H9 (cell line): ENCODE measurements around the gene B4GALT6. TPM values are rescaled to one million over a fixed set of nuclear protein-coding genes. Genes with fewer than 3 reads are reported as not detected.

Experiments
- DNase-seq: peaks from one replicate; pipeline ENCODE4 v3.0.0-alpha.2; 2017
- H2AFZ ChIP-seq: one replicate; pipeline ENCODE4 v1.6.1; 2013; ENCODE audit warnings: mild to moderate bottlenecking, low read length, control low read depth, moderate library complexity
- H2AK5ac ChIP-seq: 2 replicates; pipeline ENCODE4 v1.6.1; 2013; ENCODE audit warnings: low read length, control low read depth, mixed read lengths; ENCODE audit not compliant: insufficient read length
- H2BK120ac ChIP-seq: one replicate; pipeline ENCODE4 v1.6.1; 2013; ENCODE audit warnings: low read depth, mild to moderate bottlenecking, low read length, control low read depth, inconsistent platforms; ENCODE audit not compliant: poor library complexity, severe bottlenecking
- H2BK12ac ChIP-seq: 2 replicates; pipeline ENCODE4 v1.6.1; 2013; ENCODE audit warnings: low read length, control low read depth, mixed read lengths, low read depth; ENCODE audit not compliant: insufficient read length
- H2BK15ac ChIP-seq: 2 replicates; pipeline ENCODE4 v1.6.1; 2013; ENCODE audit warnings: low read depth, low read length, control low read depth
- H2BK20ac ChIP-seq: one replicate; pipeline ENCODE4 v1.6.1; 2013; ENCODE audit warnings: low read depth, mild to moderate bottlenecking, low read length, control low read depth, inconsistent platforms; ENCODE audit not compliant: poor library complexity, severe bottlenecking
- H2BK5ac ChIP-seq: 2 replicates; pipeline ENCODE4 v1.6.1; 2013; ENCODE audit warnings: low read length, control low read depth, mixed read lengths; ENCODE audit not compliant: insufficient read length
- H3K14ac ChIP-seq: 2 replicates; pipeline ENCODE4 v1.6.1; 2013; ENCODE audit warnings: low read length, control low read depth; ENCODE audit not compliant: insufficient read depth
- H3K18ac ChIP-seq: 2 replicates; pipeline ENCODE4 v1.6.1; 2013; ENCODE audit warnings: low read depth, mild to moderate bottlenecking, mixed read lengths, low read length, control low read depth; ENCODE audit not compliant: insufficient read length
- H3K23ac ChIP-seq: 2 replicates; pipeline ENCODE4 v1.6.1; 2013; ENCODE audit warnings: low read length, control low read depth, mixed read lengths, low read depth; ENCODE audit not compliant: insufficient read length
- H3K23me2 ChIP-seq: 2 replicates; pipeline ENCODE4 v1.6.1; 2013; ENCODE audit warnings: low read depth, mild to moderate bottlenecking, mixed read lengths, low read length, control low read depth; ENCODE audit not compliant: insufficient read length, poor library complexity, severe bottlenecking
- H3K27ac ChIP-seq: 2 replicates; pipeline ENCODE4 v1.5.1; 2013; ENCODE audit warnings: low read length, control low read depth, mixed read lengths, low read depth; ENCODE audit not compliant: insufficient read length
- H3K27me3 ChIP-seq: 2 replicates; pipeline ENCODE4 v1.6.1; 2013; ENCODE audit warnings: low read length, control low read depth, inconsistent platforms; ENCODE audit not compliant: insufficient read depth
- H3K4ac ChIP-seq: 2 replicates; pipeline ENCODE4 v1.6.1; 2013; ENCODE audit warnings: low read depth, mild to moderate bottlenecking, control low read depth, inconsistent platforms, low read length, moderate library complexity
- H3K4me1 ChIP-seq: 2 replicates; pipeline ENCODE4 v1.6.1; 2013; ENCODE audit warnings: low read length, control low read depth, inconsistent platforms; ENCODE audit not compliant: insufficient read depth
- H3K4me2 ChIP-seq: 2 replicates; pipeline ENCODE4 v1.6.1; 2013; ENCODE audit warnings: low read length, control low read depth, mixed read lengths; ENCODE audit not compliant: insufficient read length, insufficient read depth
- H3K56ac ChIP-seq: 2 replicates; pipeline ENCODE4 v1.6.1; 2013; ENCODE audit warnings: low read depth, mild to moderate bottlenecking, mixed read lengths, low read length, control low read depth; ENCODE audit not compliant: insufficient read length
- H3K79me1 ChIP-seq: 2 replicates; pipeline ENCODE4 v1.6.1; 2013; ENCODE audit warnings: low read depth, mild to moderate bottlenecking, moderate library complexity, low read length, control low read depth, inconsistent platforms; ENCODE audit not compliant: insufficient read depth, poor library complexity, severe bottlenecking
- H3K79me2 ChIP-seq: 2 replicates; pipeline ENCODE4 v1.6.1; 2013; ENCODE audit warnings: low read length, control low read depth, inconsistent platforms; ENCODE audit not compliant: insufficient read depth
- H3K9ac ChIP-seq: 2 replicates; pipeline ENCODE4 v1.6.1; 2013; ENCODE audit warnings: low read length, control low read depth, mixed read lengths; ENCODE audit not compliant: insufficient read length; ENCODE audit errors: extremely low read depth
- H3K9me3 ChIP-seq: one replicate; pipeline ENCODE4 v1.6.1; 2013; ENCODE audit warnings: low read depth, low read length, inconsistent platforms; ENCODE audit not compliant: control insufficient read depth
- H3T11ph ChIP-seq: one replicate; pipeline ENCODE4 v1.6.1; 2013; ENCODE audit warnings: mild to moderate bottlenecking, low read length, control low read depth, inconsistent platforms
- H4K20me1 ChIP-seq: one replicate; pipeline ENCODE4 v1.6.1; 2013; ENCODE audit not compliant: control insufficient read depth, insufficient read length, insufficient read depth
- H4K5ac ChIP-seq: 2 replicates; pipeline ENCODE4 v1.6.1; 2013; ENCODE audit warnings: low read depth, mild to moderate bottlenecking, mixed read lengths, low read length, control low read depth; ENCODE audit not compliant: insufficient read length
- H4K8ac ChIP-seq: replicated peaks from 2 replicates; pipeline ENCODE4 v1.6.1; 2013; ENCODE audit warnings: low read length, control low read depth, mixed read lengths, low read depth; ENCODE audit not compliant: insufficient read length
- H4K91ac ChIP-seq: 2 replicates; pipeline ENCODE4 v1.6.1; 2013; ENCODE audit warnings: low read depth, mild to moderate bottlenecking, moderate library complexity, mixed read lengths, low read length, control low read depth; ENCODE audit not compliant: insufficient read length
- H3K27ac Mint-ChIP-seq, 3 experiments: 2 replicates in 2 of 3; 3 replicates in 1 of 3; pipeline ENCODE4 v1.8.0; 2020 to 2021; ENCODE audit warnings: mixed read lengths in 3 of 3, mild to moderate bottlenecking in 1 of 3, moderate library complexity in 1 of 3
- H3K27me3 Mint-ChIP-seq: 2 replicates; pipeline ENCODE4 v1.8.0; 2021; ENCODE audit warnings: low read depth, mild to moderate bottlenecking, moderate library complexity, mixed read lengths
- H3K36me3 Mint-ChIP-seq, 3 experiments: 2 replicates in 2 of 3; 3 replicates in 1 of 3; pipeline ENCODE4 v1.8.0; 2020 to 2021; ENCODE audit warnings: low read depth in 3 of 3, mixed read lengths in 3 of 3; ENCODE audit not compliant: insufficient read depth in 1 of 3
- H3K4me1 Mint-ChIP-seq, 2 experiments: 2 replicates each; pipeline ENCODE4 v1.8.0; 2020; ENCODE audit warnings: mixed read lengths in 2 of 2
- H3K4me3 Mint-ChIP-seq, 2 experiments: 2 replicates in 1 of 2; 3 replicates in 1 of 2; pipeline ENCODE4 v1.8.0; 2020 to 2021; ENCODE audit warnings: mild to moderate bottlenecking in 2 of 2, mixed read lengths in 2 of 2, moderate library complexity in 1 of 2
- H3K9me3 Mint-ChIP-seq, 2 experiments: 2 replicates in 1 of 2; 3 replicates in 1 of 2; pipeline ENCODE4 v1.8.0; 2020; ENCODE audit warnings: mild to moderate bottlenecking in 2 of 2, mixed read lengths in 2 of 2, moderate library complexity in 1 of 2
- WGBS: extraction: QIAGEN DNeasy Blood & Tissue Kit; methylation state at CpG from one replicate; pipeline ENCODE4 v1.1.7; 2013; ENCODE audit warnings: missing lambda C conversion rate, low lambda C conversion rate, mixed read lengths; ENCODE audit not compliant: insufficient read length; ENCODE audit errors: extremely low coverage; 5-methylcytosine and 5-hydroxymethylcytosine counted together
- total RNA-seq: library from RNA; stranded (reverse); gene quantifications from 2 replicates; pipeline ENCODE4 v1.2.1, GENCODE V29; 2021
- TF ChIP-seq, protein P1 (sequence below): fragments of 200-600 bp; sonication (generic); conservative IDR thresholded peaks from 3 replicates; pipeline ENCODE4 v1.8.0; 2021; ENCODE audit warnings: antibody characterized with exemption, mild to moderate bottlenecking

Gene B4GALT6
- total RNA-seq, 1 experiment from 2014 or later: 34.1 TPM

DNA sequence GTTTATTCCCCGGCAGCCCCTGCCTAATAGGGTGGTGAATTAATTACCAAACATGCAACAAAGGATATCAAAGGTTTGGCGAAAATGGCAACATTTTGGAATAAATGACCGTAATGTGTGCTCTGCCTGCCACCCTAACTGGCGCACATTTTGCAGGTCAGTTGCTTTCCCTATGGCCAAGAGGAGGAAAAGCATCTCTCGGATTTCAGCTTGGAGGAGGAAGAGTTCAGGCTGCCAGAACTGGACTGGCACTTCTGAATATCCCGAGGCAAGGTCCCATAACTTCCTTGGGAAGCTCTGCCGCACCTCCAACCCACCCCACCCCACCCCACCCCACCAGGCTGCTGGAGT, 39.2 kb upstream of the B4GALT6 start:
- no peak overlapping the region for H2BK15ac ChIP-seq
- no peak overlapping the region for H3K27ac Mint-ChIP-seq
- DNase-seq: no peak
- H4K5ac ChIP-seq: no peak overlapping the region
- no peaks in the 10 kb centered on the region for H3K4me1 ChIP-seq
- no peaks in the 10 kb centered on the region for H3K79me1 ChIP-seq
- H3K79me2 ChIP-seq: no peaks in the 10 kb centered on the region
- no peak overlapping the region for H3K23ac ChIP-seq
- H3K4me2 ChIP-seq: no peak overlapping the region
- peaks cover 11 to 12% of the 10 kb centered on the region in 2 experiments for H3K9me3 Mint-ChIP-seq
- H3K4ac ChIP-seq: no peak overlapping the region
- TF ChIP-seq, protein P1, sequence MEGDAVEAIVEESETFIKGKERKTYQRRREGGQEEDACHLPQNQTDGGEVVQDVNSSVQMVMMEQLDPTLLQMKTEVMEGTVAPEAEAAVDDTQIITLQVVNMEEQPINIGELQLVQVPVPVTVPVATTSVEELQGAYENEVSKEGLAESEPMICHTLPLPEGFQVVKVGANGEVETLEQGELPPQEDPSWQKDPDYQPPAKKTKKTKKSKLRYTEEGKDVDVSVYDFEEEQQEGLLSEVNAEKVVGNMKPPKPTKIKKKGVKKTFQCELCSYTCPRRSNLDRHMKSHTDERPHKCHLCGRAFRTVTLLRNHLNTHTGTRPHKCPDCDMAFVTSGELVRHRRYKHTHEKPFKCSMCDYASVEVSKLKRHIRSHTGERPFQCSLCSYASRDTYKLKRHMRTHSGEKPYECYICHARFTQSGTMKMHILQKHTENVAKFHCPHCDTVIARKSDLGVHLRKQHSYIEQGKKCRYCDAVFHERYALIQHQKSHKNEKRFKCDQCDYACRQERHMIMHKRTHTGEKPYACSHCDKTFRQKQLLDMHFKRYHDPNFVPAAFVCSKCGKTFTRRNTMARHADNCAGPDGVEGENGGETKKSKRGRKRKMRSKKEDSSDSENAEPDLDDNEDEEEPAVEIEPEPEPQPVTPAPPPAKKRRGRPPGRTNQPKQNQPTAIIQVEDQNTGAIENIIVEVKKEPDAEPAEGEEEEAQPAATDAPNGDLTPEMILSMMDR: no peak
- H2BK20ac ChIP-seq: no peak overlapping the region
- H4K91ac ChIP-seq: no peak overlapping the region
- no peak overlapping the region for H4K8ac ChIP-seq
- H2BK12ac ChIP-seq: no peak overlapping the region
- H3K56ac ChIP-seq: no peak overlapping the region
- no peaks in the 10 kb centered on the region for H3K23me2 ChIP-seq
- no peak overlapping the region for H3K27ac ChIP-seq
- no CpG with 5 or more reads among the region's 7 CpGs for WGBS
- H3K27me3 ChIP-seq: no peaks in the 10 kb centered on the region
- H3K4me1 Mint-ChIP-seq: peaks cover 3 to 7% of the 10 kb centered on the region in 2 experiments
- H4K20me1 ChIP-seq: no peaks in the 10 kb centered on the region
- H2AFZ ChIP-seq: no peak overlapping the region
- H3T11ph ChIP-seq: no peak overlapping the region
- peaks cover 7 to 12% (median 11%) of the 10 kb centered on the region in 3 experiments; a peak in 6 of 7 replicates for H3K36me3 Mint-ChIP-seq
- H3K4me3 Mint-ChIP-seq: no peak overlapping the region
- H2BK5ac ChIP-seq: no peak overlapping the region
- no peak overlapping the region for H2AK5ac ChIP-seq
- H3K18ac ChIP-seq: no peak overlapping the region
- H3K14ac ChIP-seq: no peak overlapping the region
- H2BK120ac ChIP-seq: no peak overlapping the region
- H3K9ac ChIP-seq: no peak overlapping the region
- H3K27me3 Mint-ChIP-seq: peaks cover 4% of the 10 kb centered on the region; the same call in 1 of the 2 replicates
- no peaks in the 10 kb centered on the region for H3K9me3 ChIP-seq
